Osteoblast (primary cell): ENCODE results near the gene HUS1B. TPM values are rescaled to one million over a fixed set of nuclear protein-coding genes. Genes with fewer than 3 reads are reported as not detected.

Experiments used
- DNase-seq: peaks from one replicate; pipeline ENCODE4 v3.0.0; 2011; ENCODE audit warnings: low spot score, mixed read lengths; ENCODE audit not compliant: insufficient read length; ENCODE audit errors: missing footprints
- H2AFZ ChIP-seq: 2 replicates; pipeline ENCODE4 v1.6.0; 2011; ENCODE audit warnings: mild to moderate bottlenecking, low read length
- H3K27ac ChIP-seq: 2 replicates; pipeline ENCODE4 v1.5.1; 2011; ENCODE audit warnings: mild to moderate bottlenecking, low read depth, low read length, moderate library complexity
- H3K27me3 ChIP-seq: 2 replicates; pipeline ENCODE4 v1.6.0; 2012; ENCODE audit warnings: mild to moderate bottlenecking, control low read depth, inconsistent platforms, low read length, moderate library complexity; ENCODE audit not compliant: insufficient read depth
- H3K36me3 ChIP-seq: 2 replicates; pipeline ENCODE4 v1.5.1; 2011; ENCODE audit warnings: mild to moderate bottlenecking, low read length, control low read depth, moderate library complexity; ENCODE audit not compliant: insufficient read depth
- H3K4me1 ChIP-seq: 2 replicates; pipeline ENCODE4 v1.5.1; 2011; ENCODE audit warnings: mild to moderate bottlenecking, low read length, control low read depth, moderate library complexity; ENCODE audit not compliant: insufficient read depth
- H3K4me2 ChIP-seq: 2 replicates; pipeline ENCODE4 v1.6.0; 2011; ENCODE audit warnings: mild to moderate bottlenecking, low read length; ENCODE audit not compliant: insufficient read depth
- H3K4me3 ChIP-seq: fragments of 200-600 bp; sonication (generic); 3 replicates; pipeline ENCODE4 v1.5.1; 2012; ENCODE audit warnings: mild to moderate bottlenecking, low read length, inconsistent platforms; ENCODE audit not compliant: insufficient read depth
- H3K79me2 ChIP-seq: 2 replicates; pipeline ENCODE4 v1.6.0; 2012; ENCODE audit warnings: mild to moderate bottlenecking, low read length, control low read depth, inconsistent platforms; ENCODE audit not compliant: insufficient read depth
- H3K9me3 ChIP-seq: 2 replicates; pipeline ENCODE4 v1.5.1; 2011; ENCODE audit warnings: low read depth, low read length, control low read depth
- H4K20me1 ChIP-seq: 2 replicates; pipeline ENCODE4 v1.6.0; 2012; ENCODE audit warnings: mild to moderate bottlenecking, low read length, control low read depth; ENCODE audit not compliant: insufficient read depth
- CTCF ChIP-seq: IDR thresholded peaks from 2 replicates; pipeline ENCODE4 v1.5.1; 2011; ENCODE audit warnings: mild to moderate bottlenecking, low read depth, low read length, moderate library complexity; ENCODE audit errors: extremely low read depth
- total RNA-seq: library from RNA; depleted of rRNA; stranded (reverse); fragments of >200 nt; gene quantifications from 2 replicates; pipeline ENCODE4 v1.2.3, GENCODE V29; 2012

HUS1B gene
- total RNA-seq, 1 donor, result 0.72 TPM

GRCh38 chr6:620166-620565, 36.7 kb downstream of the HUS1B start:
- H3K4me1 ChIP-seq, result no peaks in the 10 kb centered on the region
- no peak overlapping the region for H3K27ac ChIP-seq

GRCh38 chr6:617456-618100, 39.3 kb downstream of the HUS1B start:
- no peaks in the 10 kb centered on the region for H3K79me2 ChIP-seq
- H3K4me1 ChIP-seq, result no peaks in the 10 kb centered on the region
- no peaks in the 10 kb centered on the region for H4K20me1 ChIP-seq
- no peak overlapping the region for H3K4me2 ChIP-seq
- DNase-seq, result no peak
- H3K27me3 ChIP-seq, result no peaks in the 10 kb centered on the region
- H3K27ac ChIP-seq, result no peak overlapping the region
- H3K9me3 ChIP-seq, result no peaks in the 10 kb centered on the region
- H2AFZ ChIP-seq, result no peak overlapping the region
- no peak for TF ChIP-seq CTCF
- H3K36me3 ChIP-seq, result peaks cover 12% of the 10 kb centered on the region
- no peak overlapping the region for H3K4me3 ChIP-seq

More at GRCh38 chr6:620166-620565, 36.7 kb downstream of the HUS1B start:
- H3K36me3 ChIP-seq, result peaks cover 6% of the 10 kb centered on the region
- no peak overlapping the region for H2AFZ ChIP-seq
- no peak overlapping the region for H3K4me2 ChIP-seq
- no peaks in the 10 kb centered on the region for H3K79me2 ChIP-seq
- no peak for TF ChIP-seq CTCF
- no peaks in the 10 kb centered on the region for H3K9me3 ChIP-seq
- no peak for DNase-seq
- no peaks in the 10 kb centered on the region for H4K20me1 ChIP-seq
- no peak overlapping the region for H3K4me3 ChIP-seq
- no peaks in the 10 kb centered on the region for H3K27me3 ChIP-seq

- H3K27ac ChIP-seq, result no peak overlapping the region
- H3K79me2 ChIP-seq, result no peaks in the 10 kb centered on the region
- TF ChIP-seq CTCF, result no peak
- no peak overlapping the region for H2AFZ ChIP-seq
- H4K20me1 ChIP-seq, result no peaks in the 10 kb centered on the region
- no peak for DNase-seq
- H3K4me1 ChIP-seq, result no peaks in the 10 kb centered on the region
- no peak overlapping the region for H3K4me2 ChIP-seq
- peaks cover 15% of the 10 kb centered on the region for H3K36me3 ChIP-seq
- H3K27me3 ChIP-seq, result no peaks in the 10 kb centered on the region
- H3K9me3 ChIP-seq, result no peaks in the 10 kb centered on the region
- no peak overlapping the region for H3K4me3 ChIP-seq
Measured at GRCh38 chr6:613981-614380, 42.9 kb downstream of the HUS1B start.

- no peak for TF ChIP-seq CTCF
- Histone ChIP-seq H3K4me3 (no peak overlapping the region), H3K27me3 (no peaks in the 10 kb centered on the region), H3K27ac (no peak overlapping the region), H3K79me2 (no peaks in the 10 kb centered on the region), H3K4me2 (no peak overlapping the region), H3K4me1 (no peaks in the 10 kb centered on the region), H4K20me1 (no peaks in the 10 kb centered on the region), H2AFZ (no peak overlapping the region), H3K9me3 (no peaks in the 10 kb centered on the region), H3K36me3 (peaks cover 17% of the 10 kb centered on the region)
- no peak for DNase-seq
Measured at GRCh38 chr6:611928-612327, 45.0 kb downstream of the HUS1B start.
